Measurements from ENCODE around the gene KRT10.

KRT10 gene

DNA sequence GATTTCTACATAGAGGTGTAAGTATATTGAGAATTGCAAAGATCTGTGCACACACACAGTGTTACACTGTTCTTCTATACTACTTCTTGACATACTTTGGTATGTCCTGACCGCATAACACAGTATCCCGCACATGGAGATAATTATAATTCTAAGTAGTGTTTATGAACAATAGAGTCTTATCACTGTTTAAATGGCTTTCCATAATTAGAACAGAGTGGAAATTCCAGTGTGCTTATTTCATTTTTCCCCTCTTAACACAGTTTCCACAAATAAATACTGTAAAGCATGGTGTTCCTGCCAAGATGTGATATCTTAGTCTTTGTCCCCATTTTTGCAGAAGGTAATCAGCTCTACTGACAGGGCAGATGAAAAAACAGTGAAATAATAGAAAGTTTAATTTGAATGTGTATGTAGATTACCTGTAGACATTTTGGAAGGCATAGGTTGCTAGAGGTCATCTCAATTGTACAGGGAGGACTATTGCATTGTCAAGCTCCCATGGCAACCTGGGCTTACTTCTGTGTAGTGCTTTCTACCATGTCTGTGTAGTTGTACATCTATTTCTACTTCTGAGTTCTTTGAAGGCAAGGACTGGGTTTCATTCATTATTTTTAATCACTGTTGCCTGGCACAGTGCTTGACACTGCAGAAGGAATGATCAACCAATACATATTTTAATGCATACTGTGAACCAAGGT is 12.5 kb downstream of the KRT10 start:
- no peak overlapping the region for H3K4me3 ChIP-seq (ENCODE audit: low read depth, low read length)
- TF ChIP-seq CTCF (IDR thresholded peaks at IDR 0.05; ENCODE audit: low read depth, low read length): no peak

GRCh38 chr17:40806131-40806530 is 16.3 kb downstream of the KRT10 start:
- no peak for TF ChIP-seq CTCF (IDR thresholded peaks at IDR 0.05; ENCODE audit: low read depth, low read length)

GRCh38 chr17:40803617-40804082 is 18.8 kb downstream of the KRT10 start:
- peak; percentile 91 for TF ChIP-seq CTCF (IDR thresholded peaks at IDR 0.05; ENCODE audit: low read depth, low read length)
- no peak overlapping the region for H3K4me3 ChIP-seq (ENCODE audit: low read depth, low read length)

More at GRCh38 chr17:40806131-40806530, 16.3 kb downstream of the KRT10 start:
- no peak overlapping the region for H3K4me3 ChIP-seq (ENCODE audit: low read depth, low read length)

DNA sequence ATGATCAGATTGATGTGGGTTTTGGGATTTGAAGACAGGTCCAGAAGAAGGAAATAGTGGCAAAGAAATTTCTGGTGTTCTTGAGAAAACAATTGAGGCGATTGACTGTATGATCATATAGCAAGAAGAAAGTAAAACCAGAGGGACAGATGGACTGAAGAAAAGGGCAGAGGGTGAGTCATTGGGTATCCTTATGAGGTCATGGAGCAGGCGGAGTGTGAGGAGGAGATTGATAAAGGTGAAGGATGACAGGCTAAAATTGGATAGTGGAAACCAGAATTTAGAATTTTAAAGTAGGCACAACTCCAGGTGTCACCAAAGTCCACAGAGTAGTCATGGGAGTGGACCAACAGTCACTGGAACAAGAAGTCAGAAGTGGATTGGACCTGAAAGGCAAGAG is 21.3 kb downstream of the KRT10 start:
- H3K4me3 ChIP-seq (ENCODE audit: low read depth, low read length): no peak overlapping the region
- no peak for TF ChIP-seq CTCF (IDR thresholded peaks at IDR 0.05; ENCODE audit: low read depth, low read length)

DNA sequence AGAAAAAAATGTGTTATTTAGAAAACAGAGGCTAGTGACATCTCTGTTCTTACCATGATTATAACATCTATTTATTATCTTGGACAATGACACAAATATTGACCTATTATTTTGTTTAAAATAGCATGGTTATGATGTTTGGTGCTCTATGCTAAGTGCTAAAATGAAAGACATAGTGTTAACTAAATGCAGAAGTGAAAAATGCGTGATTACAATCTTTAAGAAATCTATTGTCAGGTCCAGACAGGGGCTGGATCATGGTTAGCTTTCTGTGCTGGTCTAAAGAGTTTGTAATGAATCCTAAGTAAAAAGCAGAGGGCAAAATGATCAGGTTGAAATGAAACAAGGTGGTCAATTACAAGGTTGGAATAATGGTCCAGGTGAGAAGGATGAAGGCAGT is 22.0 kb downstream of the KRT10 start:
- H3K4me3 ChIP-seq (ENCODE audit: low read depth, low read length): no peak overlapping the region
- TF ChIP-seq CTCF (IDR thresholded peaks at IDR 0.05; ENCODE audit: low read depth, low read length): no peak

GRCh38 chr17:40799859-40800258 is 22.6 kb downstream of the KRT10 start, which contains the start of gene KRT28:
TSS of gene KRT28 (minus strand) at chr17:40799959. CDS start at chr17:40799893, 66 bp downstream.
- no peak within 1 kb of the TSS for H3K4me3 ChIP-seq (ENCODE audit: low read depth, low read length)

More at GRCh38 chr17:40799859-40800258, 22.6 kb downstream of the KRT10 start, which contains the start of gene KRT28:
- TF ChIP-seq CTCF (IDR thresholded peaks at IDR 0.05; ENCODE audit: low read depth, low read length): no peak

All from WI38 (cell line).